Common myeloid progenitor, CD34-positive (primary cell): ENCODE results near the gene CACNA2D3.

Experiments used
- CTCF ChIA-PET: fragments of 350-600 bp; sonication (Branson Sonifier 250); formaldehyde crosslinking; loops from one replicate; lab custom pipeline; 2021; ENCODE audit warnings: antibody characterized with exemption; lab: Charles Lee
- POLR2A ChIA-PET: fragments of 350-600 bp; sonication (Branson Sonifier 250); formaldehyde crosslinking; loops from one replicate; lab custom pipeline; 2021; ENCODE audit warnings: antibody characterized with exemption; lab: Charles Lee
- DNase-seq, 3 donors: peaks; one replicate each; pipeline versions ENCODE4 v3.0.0 to v3.0.0-alpha.2; 2013
- H3K27ac ChIP-seq, 2 experiments: 1 replicate in 1 of 2; 2 replicates in 1 of 2; pipeline ENCODE4 v1.7.0; 2013; ENCODE audit warnings: inconsistent platforms in 2 of 2, low read length in 2 of 2, mild to moderate bottlenecking in 2 of 2, low read depth in 1 of 2, moderate library complexity in 1 of 2; ENCODE audit not compliant: severe bottlenecking in 2 of 2, insufficient read depth in 1 of 2, poor library complexity in 1 of 2
- H3K27me3 ChIP-seq, 5 experiments: replicated peaks in 2 of 5; 1 replicate in 3 of 5; 2 replicates in 2 of 5; pipeline versions ENCODE4 v1.6.1 to v1.7.0; 2013; ENCODE audit warnings: low read length in 4 of 5, mild to moderate bottlenecking in 2 of 5, moderate library complexity in 2 of 5, inconsistent platforms in 1 of 5; ENCODE audit not compliant: insufficient read depth in 5 of 5, control insufficient read depth in 4 of 5
- H3K36me3 ChIP-seq, 4 experiments: 1 replicate in 2 of 4; 2 replicates in 2 of 4; pipeline versions ENCODE4 v1.6.1 to v1.7.0; 2013; ENCODE audit warnings: low read length in 3 of 4, control low read depth in 1 of 4, mild to moderate bottlenecking in 1 of 4; ENCODE audit not compliant: control insufficient read depth in 4 of 4, insufficient read depth in 4 of 4
- H3K4me1 ChIP-seq, 4 experiments: 1 replicate in 3 of 4; 2 replicates in 1 of 4; pipeline versions ENCODE4 v1.6.1 to v1.7.1; 2013; ENCODE audit warnings: low read length in 3 of 4, mild to moderate bottlenecking in 3 of 4, control low read depth in 1 of 4, inconsistent platforms in 1 of 4, moderate library complexity in 1 of 4; ENCODE audit not compliant: control insufficient read depth in 4 of 4, insufficient read depth in 4 of 4; ENCODE audit errors: control extremely low read depth in 1 of 4
- H3K4me3 ChIP-seq, 7 experiments: 1 replicate in 4 of 7; 2 replicates in 3 of 7; pipeline versions ENCODE4 v1.5.1 to v1.7.0; 2013; ENCODE audit warnings: mild to moderate bottlenecking in 7 of 7, low read length in 6 of 7, moderate library complexity in 6 of 7, inconsistent platforms in 2 of 7, low read depth in 2 of 7, control low read depth in 1 of 7; ENCODE audit not compliant: insufficient read depth in 4 of 7, control insufficient read depth in 1 of 7; ENCODE audit errors: extremely low read depth in 1 of 7
- H3K9me3 ChIP-seq, 5 experiments: 1 replicate in 4 of 5; 2 replicates in 1 of 5; pipeline versions ENCODE4 v1.6.1 to v1.7.1; 2013; ENCODE audit warnings: low read length in 4 of 5, mild to moderate bottlenecking in 2 of 5, inconsistent platforms in 1 of 5, low read depth in 1 of 5, moderate library complexity in 1 of 5; ENCODE audit not compliant: control insufficient read depth in 4 of 5, insufficient read depth in 2 of 5; ENCODE audit errors: control extremely low read depth in 1 of 5
- WGBS: methylation state at CpG from one replicate; pipeline ENCODE4 v1.1.5; 2013; ENCODE audit not compliant: insufficient coverage; 5-methylcytosine and 5-hydroxymethylcytosine counted together

CACNA2D3 gene

DNA sequence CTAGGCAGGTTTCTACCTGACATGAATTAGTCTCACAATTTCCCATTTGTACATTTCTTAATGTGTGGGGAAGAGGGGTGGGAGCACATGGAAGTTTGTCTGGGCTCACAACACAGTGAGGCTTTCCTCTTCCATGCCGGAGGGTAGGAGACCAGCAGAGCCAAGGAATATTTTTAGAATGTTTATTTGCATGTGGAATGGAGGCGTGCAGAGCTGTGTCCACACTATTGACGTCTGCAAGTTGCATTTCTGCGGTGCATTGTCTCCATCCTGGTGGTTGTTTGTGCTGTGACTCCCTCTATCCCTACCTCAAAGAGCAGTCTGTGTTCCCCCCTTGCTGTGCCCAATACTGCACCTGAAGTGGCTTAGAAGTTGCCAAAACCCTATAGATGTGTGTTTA lies 908.6 kb downstream of the CACNA2D3 start:
- Histone ChIP-seq H3K4me3 (no peak overlapping the region), H3K27ac (no peak overlapping the region), H3K9me3 (no peaks in the 10 kb centered on the region), H3K27me3 (peaks cover 0 to 2% (median 0%) of the 10 kb centered on the region in 5 experiments), H3K4me1 (no peaks in the 10 kb centered on the region), H3K36me3 (no peaks in the 10 kb centered on the region)
- POLR2A ChIA-PET: no interaction called here
- 100% methylated on average over 2 of the region's 4 CpGs for WGBS
- no peak for DNase-seq
- CTCF ChIA-PET: no interaction called here

DNA sequence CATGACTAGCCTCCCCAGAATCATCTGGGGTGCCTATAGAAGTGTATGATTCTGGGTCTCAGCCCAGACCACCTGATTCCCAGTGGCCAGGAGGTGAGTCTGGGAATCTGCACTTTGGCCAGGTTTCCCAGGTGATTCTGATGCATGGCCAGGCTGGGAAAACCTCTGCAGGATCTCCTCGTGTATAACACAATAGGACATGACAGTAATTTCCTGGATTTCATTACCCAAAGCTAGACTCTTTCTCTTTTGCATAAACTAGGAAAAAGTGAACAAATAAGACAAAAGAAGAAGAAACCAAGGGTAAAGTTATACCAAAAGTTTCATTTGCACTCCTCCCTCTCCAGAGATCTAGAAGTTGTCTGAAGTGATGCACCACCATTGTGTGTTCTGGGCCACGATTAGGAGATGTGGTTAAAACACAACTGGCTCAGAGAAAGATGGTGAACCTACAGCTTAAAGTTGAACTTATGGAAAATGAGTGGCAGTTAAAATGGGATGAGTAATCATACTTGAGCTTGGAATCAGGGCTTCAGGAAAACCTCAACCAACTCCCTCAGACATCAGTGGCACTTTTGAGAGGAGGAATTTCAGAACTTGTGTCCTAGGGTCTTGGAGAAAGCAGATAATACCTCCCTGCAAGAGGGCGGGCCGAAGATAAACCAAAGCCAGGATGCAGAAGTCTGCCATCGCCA lies 914.7 kb downstream of the CACNA2D3 start:
- no peak overlapping the region for H3K27ac ChIP-seq
- no peaks in the 10 kb centered on the region for H3K4me1 ChIP-seq
- no peak overlapping the region for H3K4me3 ChIP-seq
- no peaks in the 10 kb centered on the region for H3K27me3 ChIP-seq
- no peak for DNase-seq
- WGBS: 93% methylated on average over 4 of the region's 5 CpGs
- ChIA-PET CTCF (no interaction called here), POLR2A (no interaction called here)
- no peaks in the 10 kb centered on the region for H3K9me3 ChIP-seq
- H3K36me3 ChIP-seq: no peaks in the 10 kb centered on the region

DNA sequence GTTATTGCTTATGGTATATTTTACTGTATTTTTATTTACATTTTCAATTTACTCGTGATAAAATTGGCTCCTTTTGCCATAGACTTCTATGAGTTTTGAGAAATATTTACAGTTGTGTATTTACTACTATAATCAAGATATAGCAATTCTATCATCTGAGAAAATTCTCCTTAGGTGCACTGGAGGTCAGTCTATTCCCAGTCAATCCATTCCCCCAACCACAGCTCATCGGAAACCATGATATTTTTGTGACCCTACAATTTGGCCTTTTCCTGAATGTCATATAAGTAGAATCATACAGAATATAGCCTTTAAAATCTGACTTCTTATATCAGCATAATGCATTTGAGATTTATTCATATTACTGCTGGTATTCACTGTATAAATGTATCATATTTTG lies 920.2 kb downstream of the CACNA2D3 start:
- Histone ChIP-seq H3K4me1 (no peaks in the 10 kb centered on the region), H3K27ac (no peak overlapping the region), H3K27me3 (no peaks in the 10 kb centered on the region), H3K36me3 (no peaks in the 10 kb centered on the region), H3K4me3 (no peak overlapping the region), H3K9me3 (peaks cover 0 to 1% (median 0%) of the 10 kb centered on the region in 5 experiments)
- ChIA-PET CTCF (no interaction called here), POLR2A (no interaction called here)
- DNase-seq: no peak
- no CpG with 5 or more reads among the region's 2 CpGs for WGBS

DNA sequence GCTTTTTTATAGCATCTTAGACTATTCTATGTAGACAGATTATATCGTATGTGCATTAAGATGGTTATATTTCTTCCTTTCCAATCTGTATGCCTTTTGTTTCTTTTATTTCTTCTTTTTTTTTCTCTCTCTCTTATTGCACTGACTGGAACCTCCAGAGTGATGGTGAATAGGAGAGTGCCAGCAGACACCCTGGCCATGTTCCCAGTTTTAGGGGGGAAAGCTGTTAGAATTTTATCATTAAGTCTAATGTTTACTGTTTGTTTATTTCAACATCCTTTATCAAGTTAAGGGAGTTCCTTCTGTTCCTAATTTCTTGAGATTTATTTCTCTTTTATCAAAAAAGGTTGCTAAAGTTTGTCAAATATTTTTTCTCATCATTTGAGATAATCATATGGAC lies 922.1 kb downstream of the CACNA2D3 start:
- ChIA-PET CTCF (no interaction called here), POLR2A (no interaction called here)
- H3K27me3 ChIP-seq: no peaks in the 10 kb centered on the region
- peaks cover 0 to 1% (median 0%) of the 10 kb centered on the region in 5 experiments for H3K9me3 ChIP-seq
- no peak for DNase-seq
- no peak overlapping the region for H3K4me3 ChIP-seq
- H3K27ac ChIP-seq: no peak overlapping the region
- no peaks in the 10 kb centered on the region for H3K4me1 ChIP-seq
- no CpG with 5 or more reads among the region's 1 CpG for WGBS
- no peaks in the 10 kb centered on the region for H3K36me3 ChIP-seq

DNA sequence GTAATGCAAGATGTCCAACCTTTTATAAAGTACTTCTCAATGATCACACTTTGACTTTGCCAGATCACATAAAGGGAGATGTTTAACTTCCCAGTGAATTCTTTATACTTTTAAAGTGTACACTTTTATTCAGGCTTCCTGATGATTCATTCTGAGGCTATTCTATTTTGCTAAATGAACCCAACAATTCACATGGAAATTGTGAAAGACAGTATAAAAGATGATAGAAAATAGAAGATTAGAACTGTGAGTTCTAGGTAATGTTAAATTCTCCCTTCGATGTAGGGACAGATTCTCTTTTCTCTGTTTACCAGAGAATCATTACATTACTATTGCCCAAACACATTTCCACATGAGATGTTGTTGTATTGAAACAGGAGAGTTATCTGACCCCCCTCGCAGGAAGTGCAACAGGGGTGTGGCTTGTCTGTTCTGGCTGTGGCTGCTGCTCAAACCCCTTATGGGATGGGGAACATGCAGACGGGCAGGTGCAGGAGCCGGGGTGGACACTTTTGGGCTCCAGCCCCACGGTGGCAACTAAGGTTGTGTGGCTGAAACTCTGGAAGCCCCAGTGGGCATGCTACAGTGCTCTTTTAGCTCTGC lies 936.8 kb downstream of the CACNA2D3 start:
- H3K4me1 ChIP-seq: no peaks in the 10 kb centered on the region
- H3K27ac ChIP-seq: no peak overlapping the region
- DNase-seq: no peak
- POLR2A ChIA-PET: no interaction called here
- H3K4me3 ChIP-seq: no peak overlapping the region
- H3K27me3 ChIP-seq: no peaks in the 10 kb centered on the region
- no peaks in the 10 kb centered on the region for H3K36me3 ChIP-seq
- CTCF ChIA-PET: no interaction called here
- WGBS: 76% methylated on average over 4 of the region's 5 CpGs
- peaks cover 0 to 10% (median 0%) of the 10 kb centered on the region in 5 experiments for H3K9me3 ChIP-seq

DNA sequence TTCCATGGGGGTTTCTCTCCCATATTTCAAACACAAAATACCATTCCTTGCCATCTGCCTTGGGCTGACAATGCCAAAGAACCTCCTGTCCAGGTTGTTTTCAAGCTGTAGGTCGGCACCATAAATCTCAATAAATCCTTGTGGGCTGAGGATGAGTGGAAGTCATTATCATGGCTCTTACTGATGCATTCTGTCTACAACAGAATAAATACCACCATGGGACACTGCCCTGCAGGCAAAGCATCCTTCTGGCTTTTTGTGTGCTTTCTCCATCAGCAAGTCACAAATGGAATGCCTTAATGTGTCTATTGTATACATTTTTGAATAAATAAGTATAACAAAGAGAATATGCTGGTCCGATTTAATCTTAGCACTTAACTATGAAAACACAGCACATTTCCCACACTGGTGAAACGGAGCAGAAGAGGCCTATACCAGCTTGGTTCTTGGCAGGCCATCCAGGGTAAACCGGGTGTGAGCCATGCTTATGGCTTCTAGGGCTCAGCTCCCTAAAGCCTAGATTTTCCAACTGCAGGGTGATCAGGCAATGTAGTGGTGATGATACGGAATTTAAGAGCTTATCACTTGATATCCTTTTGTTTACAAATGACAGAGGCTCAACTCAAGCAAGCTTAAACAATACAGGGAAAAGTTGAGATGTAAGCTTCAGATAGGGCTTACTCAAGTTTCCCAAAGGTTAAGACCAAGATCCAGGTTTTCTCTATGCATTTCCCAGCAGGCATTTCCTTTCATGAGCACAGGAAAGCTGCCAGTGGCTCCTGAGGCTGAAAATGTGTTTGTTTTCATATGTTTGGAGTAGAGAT lies 938.8 kb downstream of the CACNA2D3 start:
- POLR2A ChIA-PET: no interaction called here
- Histone ChIP-seq H3K27me3 (no peaks in the 10 kb centered on the region), H3K4me1 (no peaks in the 10 kb centered on the region), H3K27ac (no peak overlapping the region), H3K4me3 (no peak overlapping the region), H3K9me3 (no peaks in the 10 kb centered on the region), H3K36me3 (no peaks in the 10 kb centered on the region)
- WGBS: 90% methylated on average over 3 of the region's 5 CpGs
- CTCF ChIA-PET: no interaction called here
- DNase-seq: no peak

DNA sequence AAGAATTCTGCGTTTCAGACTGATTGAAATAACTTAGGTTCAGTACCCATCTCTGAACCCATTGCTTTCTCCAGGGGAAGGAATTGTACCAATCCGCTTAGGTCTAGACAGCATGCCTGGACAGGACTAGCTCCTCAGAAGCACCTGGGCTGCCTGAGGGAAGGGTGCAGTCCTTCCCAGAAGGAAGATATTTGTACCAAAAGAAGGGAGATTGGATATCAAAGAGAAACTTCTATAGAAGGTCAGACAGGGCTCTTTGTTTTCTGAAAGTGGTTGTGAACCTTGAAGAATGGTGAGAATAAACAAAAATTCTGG lies 939.3 kb downstream of the CACNA2D3 start:
- DNase-seq: no peak
- Histone ChIP-seq H3K4me1 (no peaks in the 10 kb centered on the region), H3K27ac (no peak overlapping the region), H3K36me3 (no peaks in the 10 kb centered on the region), H3K4me3 (no peak overlapping the region), H3K9me3 (no peaks in the 10 kb centered on the region), H3K27me3 (no peaks in the 10 kb centered on the region)
- ChIA-PET POLR2A (no interaction called here), CTCF (no interaction called here)
- WGBS: 40% methylated on average over 1 of the region's 2 CpGs
